Testis (tissue), 5 donors: Measurements from ENCODE around the gene OR11A1. TPM values are rescaled to one million over a fixed set of nuclear protein-coding genes. Genes with fewer than 3 reads are reported as not detected.

Experiments used
- DNase-seq: peaks from one replicate; pipeline ENCODE4 v3.0.0-alpha.2; 2019
- H3K27ac ChIP-seq, 2 donors: fragments of 200-600 bp; sonication (generic); one replicate each; pipeline ENCODE4 v1.5.1; 2019
- H3K27me3 ChIP-seq: fragments of 200-600 bp; sonication (generic); one replicate; pipeline ENCODE4 v1.5.1; 2019
- H3K36me3 ChIP-seq: fragments of 200-600 bp; sonication (generic); one replicate; pipeline ENCODE4 v1.5.1; 2017; ENCODE audit warnings: low read depth; ENCODE audit errors: missing control alignments
- H3K4me1 ChIP-seq: fragments of 200-600 bp; sonication (generic); one replicate; pipeline ENCODE4 v1.5.1; 2019
- H3K4me3 ChIP-seq, 2 donors: fragments of 200-600 bp; sonication (generic); one replicate each; pipeline ENCODE4 v1.5.1; 2017 to 2019
- H3K9me3 ChIP-seq: fragments of 200-600 bp; sonication (generic); one replicate; pipeline ENCODE4 v1.5.1; 2017
- CTCF ChIP-seq, 3 experiments: fragments of 450-650 bp in 2 of 3; fragments of 200-600 bp in 1 of 3; sonication (generic) in 1 of 3; IDR thresholded peaks; one replicate each; pipeline ENCODE4 v1.5.1; 2016 to 2019; ENCODE audit warnings: antibody characterized with exemption in 3 of 3, mild to moderate bottlenecking in 2 of 3, moderate library complexity in 1 of 3
- POLR2A ChIP-seq: fragments of 450-650 bp; IDR thresholded peaks from one replicate; pipeline ENCODE4 v1.6.1; 2017; ENCODE audit warnings: antibody characterized with exemption, mild to moderate bottlenecking, moderate library complexity
- WGBS, 2 donors: methylation state at CpG; one replicate each; pipeline ENCODE4 v1.1.5; 2018; 5-methylcytosine and 5-hydroxymethylcytosine counted together
- intact Hi-C: fragments of 100-400 bp; cut with DNase I; formaldehyde crosslinking; loops from one replicate; pipeline ENCODE4 v1.15.1; 2023; ENCODE audit warnings: low total_unique reads
- long read RNA-seq, 2 donors: transcript quantifications; one replicate each; lab custom pipeline, GENCODE V29; 2026
- polyA plus RNA-seq: library from polyadenylated mRNA; stranded (reverse); fragments of 350-450 nt; fragmentation: Illumina TruSeq; extraction: RNeasy Lipid Tissue Mini Kit (QIAGEN cat#74804); gene quantifications from one replicate; pipeline ENCODE4 v1.2.3, GENCODE V29; 2014; ENCODE audit warnings: low read depth, low replicate concordance; ENCODE audit not compliant: insufficient read depth
- total RNA-seq, 2 donors: library from RNA; depleted of rRNA; stranded (reverse); fragments of >200 nt; gene quantifications; one replicate each; pipeline ENCODE4 v1.2.3, GENCODE V29; 2016

OR11A1 gene
- under 1 TPM; 0.19 to 0.71 TPM for total RNA-seq
- 0.13 TPM for polyA plus RNA-seq
- long read RNA-seq, donor 1, partial matches to known transcripts: 0 of 1 reads
- long read RNA-seq, donor 1, other reads (novel, unspliced or antisense): 0 of 1 reads
- long read RNA-seq, donor 2, partial matches to known transcripts: 0 of 1 reads
- long read RNA-seq, donor 2, other reads (novel, unspliced or antisense): 0 of 1 reads

- Histone ChIP-seq H3K36me3 (no peaks in the 10 kb centered on the region), H3K4me3 (no peak within 1 kb of the TSS), H3K9me3 (no peaks in the 10 kb centered on the region), H3K27me3 (no peaks in the 10 kb centered on the region), H3K4me1 (no peaks in the 10 kb centered on the region), H3K27ac (no peak within 1 kb of the TSS)
- no peak for DNase-seq
- WGBS, 2 donors: 59 to 60% methylated on average over 2 of the region's 2 CpGs
- TF ChIP-seq CTCF (IDR thresholded peaks at IDR 0.05) (no peak), POLR2A (no peak)
- intact Hi-C loops: no loop called here
These were observed at the start of gene OR11A1, which contains the start of gene OR2H1 for GRCh38 chr6:29456971-29457370. OR11A1 (minus strand) TSS chr6:29457071; CDS start chr6:29427641, 29,430 bp downstream. OR2H1 (plus strand) TSS chr6:29457155; CDS start chr6:29461770, 4,615 bp downstream.

- Histone ChIP-seq H3K36me3 (no peaks in the 10 kb centered on the region), H3K4me1 (no peaks in the 10 kb centered on the region), H3K27ac (no peak overlapping the region), H3K9me3 (no peaks in the 10 kb centered on the region), H3K27me3 (no peaks in the 10 kb centered on the region), H3K4me3 (no peak overlapping the region)
- TF ChIP-seq POLR2A (no peak), CTCF (IDR thresholded peaks at IDR 0.05) (no peak)
- intact Hi-C loops: no loop called here
- DNase-seq: no peak
- 89 to 90% methylated on average over 6 to 11 of the region's 11 CpGs for WGBS, 2 donors
These were observed 49.7 kb upstream of the OR11A1 start for GRCh38 chr6:29506446-29507067.

DNA sequence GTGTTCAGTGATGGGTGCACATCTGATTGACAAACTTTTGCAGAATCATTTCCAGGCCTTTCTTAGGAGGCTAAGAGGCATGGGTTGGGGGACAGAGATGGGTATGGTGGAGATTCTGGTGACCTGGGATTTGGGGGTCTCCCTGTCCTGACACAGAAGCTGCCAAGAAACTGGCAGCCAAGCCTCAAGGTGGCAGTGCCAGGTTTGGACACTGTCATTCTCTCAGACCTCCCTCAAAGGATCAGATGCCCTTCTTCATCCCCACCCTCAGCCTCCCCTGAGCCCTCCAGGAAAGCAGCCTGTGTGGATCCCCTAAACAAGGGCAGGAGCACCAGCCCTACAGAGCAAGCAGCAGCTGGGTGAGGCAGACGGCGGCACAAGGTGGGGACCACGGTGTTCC lies 48.9 kb upstream of the OR11A1 start:
- 97% methylated on average over 3 of the region's 3 CpGs for WGBS, 2 donors
- Histone ChIP-seq H3K36me3 (no peaks in the 10 kb centered on the region), H3K9me3 (no peaks in the 10 kb centered on the region), H3K4me3 (no peak overlapping the region), H3K4me1 (no peaks in the 10 kb centered on the region), H3K27ac (no peak overlapping the region), H3K27me3 (no peaks in the 10 kb centered on the region)
- DNase-seq: no peak
- TF ChIP-seq CTCF (IDR thresholded peaks at IDR 0.05): no peak
- no peak for TF ChIP-seq POLR2A
- intact Hi-C loops: no loop called here

- intact Hi-C loops: no loop called here
- Histone ChIP-seq H3K36me3 (no peaks in the 10 kb centered on the region), H3K4me3 (no peak overlapping the region), H3K27me3 (no peaks in the 10 kb centered on the region), H3K9me3 (no peaks in the 10 kb centered on the region), H3K4me1 (no peaks in the 10 kb centered on the region), H3K27ac (no peak overlapping the region)
- 84 to 88% methylated on average over 2 of the region's 2 CpGs for WGBS, 2 donors
- TF ChIP-seq POLR2A: no peak
- TF ChIP-seq CTCF (IDR thresholded peaks at IDR 0.05): no peak
- no peak for DNase-seq
These were observed 48.1 kb upstream of the OR11A1 start for GRCh38 chr6:29504961-29505360.

DNA sequence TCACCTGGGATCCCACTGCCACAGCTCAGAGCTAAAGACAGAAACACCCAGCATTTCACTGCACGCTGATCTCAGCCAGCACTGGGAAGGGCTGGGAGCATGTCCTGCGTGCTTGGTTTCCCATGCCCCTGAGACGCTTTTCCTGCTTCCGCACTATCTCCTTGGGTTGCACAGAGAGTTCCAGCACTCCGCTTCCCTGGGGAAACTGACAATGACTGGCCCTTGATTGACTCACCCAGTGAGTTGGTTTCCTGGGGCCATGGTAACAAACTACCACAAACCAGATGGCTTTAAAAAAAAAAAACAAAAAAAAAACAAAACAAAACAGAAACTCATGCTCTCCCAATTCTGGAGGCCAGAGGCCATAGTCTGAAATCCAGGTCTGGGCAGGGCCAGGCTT lies 45.7 kb upstream of the OR11A1 start:
- 89 to 91% methylated on average over 5 of the region's 5 CpGs for WGBS, 2 donors
- no peak for TF ChIP-seq CTCF (IDR thresholded peaks at IDR 0.05)
- TF ChIP-seq POLR2A: no peak
- Histone ChIP-seq H3K9me3 (no peaks in the 10 kb centered on the region), H3K36me3 (no peaks in the 10 kb centered on the region), H3K27ac (no peak overlapping the region), H3K27me3 (no peaks in the 10 kb centered on the region), H3K4me3 (no peak overlapping the region), H3K4me1 (no peaks in the 10 kb centered on the region)
- DNase-seq: no peak
- intact Hi-C loops: no loop called here
